HepG2 (cell line): ENCODE measurements around the gene SLC13A5. TPM values are rescaled to one million over a fixed set of nuclear protein-coding genes. Genes with fewer than 3 reads are reported as not detected.

ENCODE experiments used
- HIC2 ChIP-seq: sonication (generic); formaldehyde crosslinking; IDR thresholded peaks from 2 replicates; pipeline ENCODE4 v1.9.0; 2022; ENCODE audit warnings: low read depth, missing genetic modification reagents
- HNRNPK ChIP-seq: fragments of 200-400 bp; formaldehyde crosslinking; IDR thresholded peaks from 2 replicates; pipeline ENCODE4 v1.6.1; 2018; ENCODE audit warnings: low read length, low read depth, moderate library complexity, mild to moderate bottlenecking; ENCODE audit not compliant: poor library complexity, severe bottlenecking
- MAF1 ChIP-seq: sonication (generic); formaldehyde crosslinking; IDR thresholded peaks from 2 replicates; pipeline ENCODE4 v1.5.0; 2020; ENCODE audit warnings: missing genetic modification reagents, borderline replicate concordance
- MXD1 ChIP-seq: sonication (generic); formaldehyde crosslinking; IDR thresholded peaks from 2 replicates; pipeline ENCODE4 v1.4.0; 2020; ENCODE audit warnings: mild to moderate bottlenecking, missing genetic modification reagents
- NCOR1 ChIP-seq: fragments of 200-600 bp; sonication (generic); IDR thresholded peaks from 2 replicates; pipeline ENCODE4 v1.7.0; 2017; ENCODE audit warnings: antibody characterized with exemption, low read length, borderline replicate concordance
- NR1H2 ChIP-seq: sonication (generic); formaldehyde crosslinking; IDR thresholded peaks from 2 replicates; pipeline ENCODE4 v1.8.1; 2022; ENCODE audit warnings: low read depth, missing genetic modification reagents, borderline replicate concordance
- NR3C1 ChIP-seq: sonication (generic); formaldehyde crosslinking; IDR thresholded peaks from 2 replicates; pipeline ENCODE4 v1.4.0; 2020; ENCODE audit warnings: missing genetic modification reagents
- SOX5 ChIP-seq: IDR thresholded peaks from 2 replicates; pipeline ENCODE4 v1.6.1; 2016; ENCODE audit warnings: borderline replicate concordance
- TERF1 ChIP-seq: sonication (generic); formaldehyde crosslinking; IDR thresholded peaks from 2 replicates; pipeline ENCODE4 v1.8.0; 2022; ENCODE audit warnings: mild to moderate bottlenecking, missing genetic modification reagents, moderate library complexity
- TFAP4 ChIP-seq: sonication (generic); IDR thresholded peaks from 2 replicates; pipeline ENCODE4 v1.6.1; 2016; ENCODE audit warnings: low read depth, borderline replicate concordance
- ZNF232 ChIP-seq: sonication (generic); formaldehyde crosslinking; IDR thresholded peaks from 2 replicates; pipeline ENCODE4 v1.4.0; 2020; ENCODE audit warnings: missing genetic modification reagents, borderline replicate concordance
- ZNF580 ChIP-seq: IDR thresholded peaks from 2 replicates; pipeline ENCODE4 v1.6.1; 2016; ENCODE audit warnings: low read depth, borderline replicate concordance
- ZNF646 ChIP-seq: sonication (generic); formaldehyde crosslinking; IDR thresholded peaks from 2 replicates; pipeline ENCODE4 v1.9.0; 2021; ENCODE audit warnings: mild to moderate bottlenecking, missing genetic modification reagents
- ZUFSP ChIP-seq: sonication (generic); formaldehyde crosslinking; IDR thresholded peaks from 2 replicates; pipeline ENCODE4 v1.9.0; 2021; ENCODE audit warnings: missing genetic modification reagents, mild to moderate bottlenecking, borderline replicate concordance
- polyA plus RNA-seq, 8 experiments: library from polyadenylated mRNA; depleted of rRNA in 3 of 8; stranded (reverse) in 7 of 8; unstranded in 1 of 8; fragments of >200 nt; fragmentation: Illumina TruSeq in 4 of 8; extraction: Trizol in 4 of 8; gene quantifications; 2 replicates each; pipeline versions ENCODE4 v1.2.1 to v1.2.3, GENCODE V29; 2011 to 2016; ENCODE audit warnings: low read depth in 4 of 8, missing spikeins in 1 of 8, mixed read lengths in 1 of 8; ENCODE audit not compliant: insufficient read depth in 1 of 8
- total RNA-seq, 5 experiments: library from RNA; depleted of rRNA; stranded (reverse); fragments of >200 nt; fragmentation: Illumina TruSeq; extraction: Trizol; gene quantifications; 2 replicates each; pipeline ENCODE4 v1.2.3, GENCODE V29; 2016; ENCODE audit warnings: low read depth in 1 of 5

The SLC13A5 gene
- total and polyA plus RNA-seq, 2 of the 13 experiments (the other 11 are each of a cell fraction or from before 2014, with no cell fraction given), result 42.8 to 310 TPM

- peak; percentile 93 for TF ChIP-seq HIC2
- TF ChIP-seq ZNF646 (CRISPR knock-in tag), result peak; percentile 100
- no peak for TF ChIP-seq ZNF232 (CRISPR knock-in tag)
- no peak for TF ChIP-seq MXD1 (CRISPR knock-in tag)
- no peak for TF ChIP-seq NR1H2 (CRISPR knock-in tag)
- TF ChIP-seq NR3C1 (CRISPR knock-in tag), result no peak
- TF ChIP-seq SOX5 (CRISPR knock-in tag), result 0 out of 2 replicates have a peak, but pooled peaks have one; percentile 24
- no peak for TF ChIP-seq HNRNPK
- no peak for TF ChIP-seq NCOR1
- no peak for TF ChIP-seq TERF1 (CRISPR knock-in tag)
- peak; percentile 17; the same call in 1 of the 2 replicates for TF ChIP-seq TFAP4
- TF ChIP-seq MAF1, result no peak
- no peak for TF ChIP-seq ZNF580 (CRISPR knock-in tag)
- TF ChIP-seq ZUFSP, result no peak
These were observed 2.0 kb downstream of the SLC13A5 start (continued) for GRCh38 chr17:6711081-6711674.
